LNCaP clone FGC (cell line): ENCODE data around the gene OTOGL.

Experiments
- DNase-seq: peaks from one replicate; pipeline ENCODE4 v3.0.0-alpha.2; 2011; ENCODE audit warnings: low read depth
- H3K4me3 ChIP-seq: 2 replicates; pipeline ENCODE4 v1.5.1; 2011; ENCODE audit warnings: mild to moderate bottlenecking, low read depth, low read length, control low read depth
- CTCF ChIP-seq: IDR thresholded peaks from 2 replicates; pipeline ENCODE4 v1.5.1; 2012; ENCODE audit warnings: mild to moderate bottlenecking; ENCODE audit not compliant: control insufficient read depth, insufficient read depth; ENCODE audit errors: extremely low read depth

Gene OTOGL

DNA sequence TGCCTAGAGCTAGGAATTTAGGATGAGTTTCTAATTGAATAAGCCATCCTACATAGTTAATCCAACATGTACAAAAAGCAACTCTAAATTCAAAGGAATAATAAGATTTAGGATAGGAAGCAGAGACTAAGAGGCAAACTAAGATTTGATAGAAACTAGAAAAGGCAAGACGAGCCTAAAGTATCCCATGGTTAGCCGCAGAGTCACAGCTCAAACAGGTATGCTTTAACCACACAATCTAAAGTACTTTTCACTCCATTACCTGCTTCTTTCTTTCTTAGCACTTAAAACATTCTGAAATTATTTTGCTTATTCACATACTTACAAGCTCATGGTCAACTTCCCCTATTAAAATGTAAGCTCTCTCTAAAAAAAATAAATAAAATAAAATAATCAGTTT, 51.8 kb downstream of the OTOGL start:
- DNase-seq = no peak
- H3K4me3 ChIP-seq = no peak overlapping the region
- TF ChIP-seq CTCF = no peak

DNA sequence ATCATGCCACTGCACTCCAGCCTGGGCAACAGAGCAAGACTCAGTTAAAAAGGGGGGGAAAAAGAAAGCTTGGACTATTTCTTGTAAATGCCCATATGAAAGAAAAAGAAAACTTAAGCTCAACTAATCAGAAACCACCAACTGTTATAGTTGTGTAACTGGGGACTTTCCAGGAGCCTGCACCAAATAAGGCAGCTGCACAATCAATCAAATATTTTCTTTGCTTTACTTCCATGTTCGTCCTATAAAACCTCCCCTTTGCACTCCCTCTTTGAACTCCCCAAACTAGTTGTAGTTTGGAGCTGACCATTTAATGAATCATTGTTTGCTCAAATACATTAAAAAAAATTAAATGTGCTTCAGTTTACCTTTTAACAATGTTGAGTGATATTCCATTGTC, 54.9 kb downstream of the OTOGL start:
- no peak overlapping the region for H3K4me3 ChIP-seq
- no peak for TF ChIP-seq CTCF
- DNase-seq = peak; percentile 6

GRCh38 chr12:80156306-80156705, 57.0 kb downstream of the OTOGL start:
- no peak overlapping the region for H3K4me3 ChIP-seq
- DNase-seq = no peak
- TF ChIP-seq CTCF = no peak

DNA sequence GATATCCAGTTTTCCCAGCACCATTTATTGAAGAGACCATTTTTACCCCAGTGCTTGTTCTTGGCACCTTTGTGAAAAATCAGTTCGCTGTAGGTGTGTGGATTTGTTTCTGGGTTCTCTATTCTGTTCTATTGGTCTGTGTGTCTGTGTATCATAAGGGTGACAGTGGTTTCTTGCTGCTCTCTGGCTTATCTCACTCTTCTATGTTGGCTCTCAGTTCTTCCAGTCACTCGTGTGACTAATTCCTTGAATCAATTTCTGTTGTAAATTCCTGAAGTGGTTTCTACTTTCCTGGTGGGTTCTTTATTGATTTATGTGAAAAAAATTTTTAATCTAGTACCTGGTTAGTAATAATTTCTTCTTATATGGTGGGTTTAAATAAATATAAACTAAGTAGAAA, 58.3 kb downstream of the OTOGL start:
- TF ChIP-seq CTCF = no peak
- no peak for DNase-seq
- H3K4me3 ChIP-seq = no peak overlapping the region

- H3K4me3 ChIP-seq = no peak overlapping the region
- no peak for TF ChIP-seq CTCF
- no peak for DNase-seq
Observed at GRCh38 chr12:80161612-80162011, 62.3 kb downstream of the OTOGL start.

GRCh38 chr12:80162177-80162576, 62.8 kb downstream of the OTOGL start:
- H3K4me3 ChIP-seq = no peak overlapping the region
- TF ChIP-seq CTCF = no peak
- no peak for DNase-seq

- DNase-seq = no peak
- TF ChIP-seq CTCF = no peak
Observed at GRCh38 chr12:80165746-80166145, 66.4 kb downstream of the OTOGL start.

More at GRCh38 chr12:80165746-80166145, 66.4 kb downstream of the OTOGL start:
- no peak overlapping the region for H3K4me3 ChIP-seq
